Ascending aorta (tissue), 2 donors: ENCODE data around the gene IDI2. TPM values are rescaled to one million over a fixed set of nuclear protein-coding genes. Genes with fewer than 3 reads are reported as not detected.
A peak's percentile ranks its signal among the peaks of the same experiment; 100 is the strongest.
"Not testable (repeated sequence)": the region's sequence is repeated elsewhere in the genome, so short reads cannot be mapped to it uniquely, and the experiment has no call there.

ENCODE experiments used
- DNase-seq, 2 donors: peaks; one replicate each; pipeline ENCODE4 v3.0.0-alpha.2; 2019; ENCODE audit warnings: low spot score in 2 of 2
- H3K27ac ChIP-seq, 2 donors: fragments of 200-600 bp; sonication (generic); one replicate each; pipeline ENCODE4 v1.5.1; 2016 to 2017; ENCODE audit warnings: mild to moderate bottlenecking in 1 of 2
- H3K27me3 ChIP-seq: fragments of 200-600 bp; sonication (generic); one replicate; pipeline ENCODE4 v1.5.1; 2017
- H3K36me3 ChIP-seq, 2 donors: fragments of 200-600 bp; sonication (generic); one replicate each; pipeline ENCODE4 v1.5.1; 2016
- H3K4me1 ChIP-seq, 2 donors: fragments of 200-600 bp; sonication (generic); one replicate each; pipeline ENCODE4 v1.5.1; 2016 to 2017; ENCODE audit warnings: mild to moderate bottlenecking in 1 of 2
- H3K4me3 ChIP-seq, 2 donors: fragments of 200-600 bp; sonication (generic); one replicate each; pipeline ENCODE4 v1.5.1; 2016 to 2017; ENCODE audit warnings: mild to moderate bottlenecking in 1 of 2
- H3K9me3 ChIP-seq, 2 donors: fragments of 200-600 bp; sonication (generic); one replicate each; pipeline ENCODE4 v1.5.1; 2016
- CTCF ChIP-seq, 3 experiments: fragments of 200-600 bp in 2 of 3; fragments of 450-650 bp in 1 of 3; sonication (generic) in 2 of 3; IDR thresholded peaks; one replicate each; pipeline ENCODE4 v1.5.1; 2016 to 2019; ENCODE audit warnings: antibody characterized with exemption in 3 of 3, mild to moderate bottlenecking in 1 of 3, moderate library complexity in 1 of 3
- intact Hi-C: fragments of 100-400 bp; cut with DNase I; formaldehyde crosslinking; loops from one replicate; pipeline ENCODE4 v1.15.1; 2023
- total RNA-seq: library from RNA; depleted of rRNA; stranded (reverse); fragments of >200 nt; gene quantifications from one replicate; pipeline ENCODE4 v1.1.0, GENCODE V29; 2016

Gene IDI2
- total RNA-seq, 1 donor from 2014 or later, result not detected

GRCh38 chr10:1044964-1045363 is 19.3 kb upstream of the IDI2 start:
- no peaks in the 10 kb centered on the region for H3K27me3 ChIP-seq
- peaks cover 15 to 28% of the 10 kb centered on the region in 2 donors for H3K36me3 ChIP-seq
- no peak for DNase-seq
- H3K9me3 ChIP-seq, result no peaks in the 10 kb centered on the region
- peaks cover 0 to 11% of the 10 kb centered on the region in 2 donors for H3K4me1 ChIP-seq
- TF ChIP-seq CTCF (IDR thresholded peaks at IDR 0.05), result no peak
- no peak overlapping the region for H3K4me3 ChIP-seq
- intact Hi-C loops, result no loop called here
- H3K27ac ChIP-seq, result peak overlapping the region in 1 of 2 donors; percentile 35

GRCh38 chr10:1044146-1044545 is 18.5 kb upstream of the IDI2 start:
- DNase-seq, result peak in 1 of 2 donors; percentile 38
- Histone ChIP-seq H3K4me1 (peaks cover 0 to 9% of the 10 kb centered on the region in 2 donors), H3K36me3 (peaks cover 15 to 36% of the 10 kb centered on the region in 2 donors), H3K4me3 (no peak overlapping the region), H3K27ac (peak overlapping the region; percentile 19 to 35), H3K27me3 (no peaks in the 10 kb centered on the region), H3K9me3 (no peaks in the 10 kb centered on the region)
- intact Hi-C loops, result no loop called here
- TF ChIP-seq CTCF (IDR thresholded peaks at IDR 0.05), result no peak

GRCh38 chr10:1043532-1043995 is 17.9 kb upstream of the IDI2 start:
- Histone ChIP-seq H3K27me3 (no peaks in the 10 kb centered on the region), H3K4me3 (no peak overlapping the region), H3K9me3 (no peaks in the 10 kb centered on the region), H3K27ac (peak overlapping the region; percentile 19 to 35), H3K36me3 (peaks cover 15 to 37% of the 10 kb centered on the region in 2 donors), H3K4me1 (peaks cover 0 to 9% of the 10 kb centered on the region in 2 donors)
- intact Hi-C loops, result no loop called here
- no peak for TF ChIP-seq CTCF (IDR thresholded peaks at IDR 0.05)
- peak in 1 of 2 donors; percentile 72 for DNase-seq

- intact Hi-C loops, result no loop called here
These were observed 15.9 kb upstream of the IDI2 start for GRCh38 chr10:1041514-1041913.

GRCh38 chr10:1040133-1040532 is 14.5 kb upstream of the IDI2 start:
- Histone ChIP-seq H3K4me3 (no peak overlapping the region), H3K27me3 (no peaks in the 10 kb centered on the region), H3K4me1 (peaks cover 0 to 3% of the 10 kb centered on the region in 2 donors), H3K27ac (no peak overlapping the region), H3K9me3 (no peaks in the 10 kb centered on the region), H3K36me3 (peaks cover 15 to 54% of the 10 kb centered on the region in 2 donors)
- DNase-seq, result peak in 1 of 2 donors; percentile 25
- intact Hi-C loops, result no loop called here
- no peak for TF ChIP-seq CTCF (IDR thresholded peaks at IDR 0.05)

More at GRCh38 chr10:1041514-1041913, 15.9 kb upstream of the IDI2 start:
- no peak overlapping the region for H3K4me3 ChIP-seq
- H3K9me3 ChIP-seq, result no peaks in the 10 kb centered on the region
- no peak overlapping the region for H3K27ac ChIP-seq
- H3K4me1 ChIP-seq, result peaks cover 0 to 3% of the 10 kb centered on the region in 2 donors
- H3K27me3 ChIP-seq, result no peaks in the 10 kb centered on the region
- TF ChIP-seq CTCF (IDR thresholded peaks at IDR 0.05), result no peak
- H3K36me3 ChIP-seq, result peaks cover 15 to 54% of the 10 kb centered on the region in 2 donors
- no peak for DNase-seq

GRCh38 chr10:1038769-1039168 is 13.1 kb upstream of the IDI2 start:
- DNase-seq, intact Hi-C loops, H3K4me1 ChIP-seq, H3K9me3 ChIP-seq, H3K27ac ChIP-seq, H3K4me3 ChIP-seq, H3K27me3 ChIP-seq: not testable (repeated sequence)
- peaks cover 15 to 54% of the 10 kb centered on the region in 2 donors for H3K36me3 ChIP-seq
